HG02642 (cell line): Measurements from ENCODE around the gene CPOX.

Experiments
- ATAC-seq: cut with Tn5 transposase; IDR thresholded peaks from one replicate; pipeline ENCODE4 v1.9.1; 2021; ENCODE audit warnings: mild to moderate bottlenecking; ENCODE audit not compliant: unreplicated experiment, poor library complexity

The CPOX gene

GRCh38 chr3:98545940-98546339, 47.5 kb downstream of the CPOX start:
- peak; percentile 46 for ATAC-seq

DNA sequence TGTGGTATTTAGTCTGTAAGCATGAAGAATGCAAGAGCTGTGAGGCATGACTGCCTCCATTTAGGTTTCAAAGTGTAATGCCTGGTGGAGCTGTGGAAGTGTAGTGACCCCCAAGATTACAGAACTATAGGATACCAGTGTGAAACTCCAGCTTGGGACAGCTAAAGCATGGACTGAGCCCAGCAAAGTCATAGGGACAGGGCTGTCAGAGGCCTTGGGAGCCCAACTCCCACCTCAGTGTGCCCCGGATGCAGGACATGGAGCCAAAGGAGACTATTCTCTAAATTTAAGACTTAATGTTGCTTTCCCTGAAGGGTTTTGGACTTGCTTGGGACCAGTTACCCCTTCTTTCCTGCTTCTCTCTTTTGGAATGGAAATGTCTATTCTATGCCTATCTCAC, 50.8 kb downstream of the CPOX start:
- no peak for ATAC-seq

- ATAC-seq = no peak
These were observed 51.7 kb downstream of the CPOX start for GRCh38 chr3:98541695-98542094.

- peak; percentile 48 for ATAC-seq
These were observed 53.1 kb downstream of the CPOX start for GRCh38 chr3:98540346-98540745.

- peak; percentile 77 for ATAC-seq
These were observed 56.9 kb downstream of the CPOX start for GRCh38 chr3:98536456-98537017.

GRCh38 chr3:98534734-98535133, 58.7 kb downstream of the CPOX start:
- no peak for ATAC-seq

GRCh38 chr3:98534168-98534567, 59.2 kb downstream of the CPOX start:
- ATAC-seq = no peak

GRCh38 chr3:98532709-98533571, 60.5 kb downstream of the CPOX start:
- ATAC-seq = no peak

DNA sequence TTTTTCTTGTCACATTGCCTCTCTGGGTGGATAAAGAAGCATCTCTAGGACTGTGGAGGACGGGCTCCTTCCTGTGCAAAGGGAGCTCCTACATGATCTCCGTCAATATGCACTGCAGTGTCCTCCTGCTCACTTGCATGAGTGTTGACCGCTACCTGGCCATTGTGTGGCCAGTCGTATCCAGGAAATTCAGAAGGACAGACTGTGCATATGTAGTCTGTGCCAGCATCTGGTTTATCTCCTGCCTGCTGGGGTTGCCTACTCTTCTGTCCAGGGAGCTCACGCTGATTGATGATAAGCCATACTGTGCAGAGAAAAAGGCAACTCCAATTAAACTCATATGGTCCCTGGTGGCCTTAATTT, 61.2 kb downstream of the CPOX start:
- ATAC-seq = peak; percentile 5

DNA sequence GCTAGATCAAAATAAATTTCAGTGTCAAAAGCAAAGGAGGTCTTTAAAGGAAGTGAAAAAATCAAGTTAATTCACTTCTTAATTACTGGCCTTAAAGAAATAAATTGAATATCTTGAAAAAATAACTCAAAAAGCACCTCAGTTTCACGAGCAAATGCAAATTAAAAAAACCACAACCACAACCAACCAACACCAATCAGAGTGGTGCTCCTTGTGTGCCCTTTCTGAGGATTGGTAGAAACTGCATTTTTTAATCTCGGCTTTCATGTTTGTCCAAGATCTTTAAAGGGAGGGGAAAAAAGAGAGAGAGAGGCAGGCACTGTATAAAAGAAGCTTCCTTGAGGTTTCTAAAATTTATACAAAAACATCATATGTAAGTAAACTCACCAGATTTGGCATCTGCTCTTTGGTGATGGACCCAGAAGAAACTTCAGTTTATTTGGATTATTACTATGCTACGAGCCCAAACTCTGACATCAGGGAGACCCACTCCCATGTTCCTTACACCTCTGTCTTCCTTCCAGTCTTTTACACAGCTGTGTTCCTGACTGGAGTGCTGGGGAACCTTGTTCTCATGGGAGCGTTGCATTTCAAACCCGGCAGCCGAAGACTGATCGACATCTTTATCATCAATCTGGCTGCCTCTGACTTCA, 61.7 kb downstream of the CPOX start, which contains the start of gene GPR15:
TSS of gene GPR15 (plus strand) at position 357 of the 653 bp plus-strand sequence. CDS start at position 413, 56 bp downstream.
- ATAC-seq = peak; percentile 33

DNA sequence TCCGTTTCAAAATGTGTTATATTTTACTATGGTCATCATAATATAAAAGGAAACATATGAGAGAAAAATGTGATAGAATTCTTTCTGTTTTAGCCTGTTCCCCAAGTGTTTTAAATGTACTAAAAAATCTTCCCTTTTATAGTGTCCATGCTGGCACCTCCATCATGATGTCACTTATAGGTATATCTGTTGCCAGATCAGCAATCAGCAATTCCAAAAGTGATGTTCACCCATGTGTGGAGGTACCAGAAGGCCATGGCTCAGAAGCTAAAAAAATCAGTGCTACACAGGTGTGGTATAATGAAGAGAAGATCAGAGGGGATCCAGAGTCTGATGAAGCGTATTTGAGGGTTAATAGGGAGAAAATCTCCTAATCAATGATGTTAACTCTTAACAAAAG, 62.7 kb downstream of the CPOX start:
- ATAC-seq = no peak

DNA sequence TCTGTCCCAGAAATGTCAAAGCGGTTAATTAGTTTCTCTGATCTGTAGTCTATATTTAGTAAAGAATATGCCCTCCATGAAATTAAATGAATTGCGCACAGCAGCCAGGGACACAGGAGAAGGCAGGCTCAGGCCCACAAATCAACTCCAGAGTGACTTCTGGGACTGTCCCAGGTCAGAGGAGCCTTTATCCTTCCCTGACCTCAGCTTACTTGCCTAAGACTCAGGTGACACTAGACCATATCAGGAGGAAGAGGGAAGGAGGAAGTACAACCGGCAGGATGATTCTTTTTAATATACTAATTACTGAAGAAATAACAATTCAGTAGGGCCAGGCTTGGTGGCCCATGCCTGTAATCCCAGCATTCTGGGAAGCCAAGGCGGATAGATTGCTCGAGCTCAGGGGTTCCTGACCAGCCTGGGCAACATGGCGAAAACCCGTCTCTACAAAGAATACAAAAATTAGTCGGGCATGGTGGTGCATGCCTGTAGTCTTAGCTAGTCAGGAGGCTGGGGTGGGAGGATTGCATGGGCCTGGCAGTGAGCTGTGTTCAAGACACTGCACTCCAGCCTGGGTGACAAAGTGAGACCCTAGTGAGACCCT, 63.5 kb downstream of the CPOX start:
- ATAC-seq = no peak
